ENCODE results near the gene AJM1. TPM values are rescaled to one million over a fixed set of nuclear protein-coding genes. Genes with fewer than 3 reads are reported as not detected.
A peak's percentile ranks its signal among the peaks of the same experiment; 100 is the strongest.

Gene AJM1
- total RNA-seq, 2 experiments from 2014 or later = 2.8 to 3.1 TPM

- Mint-ChIP-seq H3K4me1 (peaks cover 33% of the 10 kb centered on the region), H3K4me3 (no peak overlapping the region), H3K9me3 (no peaks in the 10 kb centered on the region), H3K27ac (no peak overlapping the region), H3K36me3 (peaks cover 8% of the 10 kb centered on the region), H3K27me3 (peaks cover 10% of the 10 kb centered on the region)
- DNase-seq = no peak
These were observed 37.6 kb upstream of the AJM1 start for GRCh38 chr9:136804509-136805206.

- Mint-ChIP-seq H3K27ac (no peak overlapping the region), H3K9me3 (no peaks in the 10 kb centered on the region), H3K4me3 (no peak overlapping the region), H3K4me1 (peaks cover 37% of the 10 kb centered on the region), H3K36me3 (peaks cover 13% of the 10 kb centered on the region), H3K27me3 (peaks cover 10% of the 10 kb centered on the region)
- no peak for DNase-seq
These were observed 37.0 kb upstream of the AJM1 start for GRCh38 chr9:136805207-136805740.

- H3K9me3 Mint-ChIP-seq = no peaks in the 10 kb centered on the region
- peak overlapping the region; percentile 83 for H3K4me3 Mint-ChIP-seq
- peaks cover 10% of the 10 kb centered on the region for H3K27me3 Mint-ChIP-seq
- H3K4me1 Mint-ChIP-seq = peaks cover 33% of the 10 kb centered on the region
- DNase-seq = no peak
- H3K27ac Mint-ChIP-seq = no peak overlapping the region
- peaks cover 17% of the 10 kb centered on the region for H3K36me3 Mint-ChIP-seq
These were observed 36.2 kb upstream of the AJM1 start for GRCh38 chr9:136806067-136806466.

GRCh38 chr9:136806631-136807201 is 35.6 kb upstream of the AJM1 start:
- Mint-ChIP-seq H3K9me3 (no peaks in the 10 kb centered on the region), H3K4me1 (peaks cover 33% of the 10 kb centered on the region), H3K27ac (peak overlapping the region; percentile 88), H3K36me3 (peaks cover 17% of the 10 kb centered on the region), H3K27me3 (peaks cover 4% of the 10 kb centered on the region), H3K4me3 (peak overlapping the region; percentile 83)
- DNase-seq = no peak

GRCh38 chr9:136807281-136808074 is 34.8 kb upstream of the AJM1 start, which contains the start of gene RABL6:
RABL6 (plus strand) TSS chr9:136807948; CDS start chr9:136808197, 249 bp downstream.
- DNase-seq = peak; percentile 90
- peak within 1 kb of the TSS; percentile 83 for H3K4me3 Mint-ChIP-seq
- no peaks in the 10 kb centered on the region for H3K27me3 Mint-ChIP-seq
- peaks cover 19% of the 10 kb centered on the region for H3K36me3 Mint-ChIP-seq
- peak within 1 kb of the TSS; percentile 88 for H3K27ac Mint-ChIP-seq
- H3K9me3 Mint-ChIP-seq = no peaks in the 10 kb centered on the region
- peaks cover 35% of the 10 kb centered on the region for H3K4me1 Mint-ChIP-seq

GRCh38 chr9:136808075-136808805 is 34.0 kb upstream of the AJM1 start:
- Mint-ChIP-seq H3K4me1 (peaks cover 40% of the 10 kb centered on the region), H3K4me3 (peak overlapping the region; percentile 79), H3K27ac (peak overlapping the region; percentile 75), H3K36me3 (peaks cover 26% of the 10 kb centered on the region), H3K27me3 (no peaks in the 10 kb centered on the region), H3K9me3 (no peaks in the 10 kb centered on the region)
- peak; percentile 52 for DNase-seq

GRCh38 chr9:136808806-136809158 is 33.5 kb upstream of the AJM1 start:
- no peak for DNase-seq
- Mint-ChIP-seq H3K27me3 (no peaks in the 10 kb centered on the region), H3K4me1 (peaks cover 40% of the 10 kb centered on the region), H3K36me3 (peaks cover 31% of the 10 kb centered on the region), H3K27ac (peak overlapping the region; percentile 75), H3K9me3 (no peaks in the 10 kb centered on the region), H3K4me3 (peak overlapping the region; percentile 79)

- Mint-ChIP-seq H3K27ac (no peak overlapping the region), H3K36me3 (peaks cover 35% of the 10 kb centered on the region), H3K4me3 (no peak overlapping the region), H3K27me3 (no peaks in the 10 kb centered on the region), H3K9me3 (no peaks in the 10 kb centered on the region), H3K4me1 (peaks cover 19% of the 10 kb centered on the region)
- DNase-seq = no peak
These were observed 27.4 kb upstream of the AJM1 start for GRCh38 chr9:136814725-136815421.

- DNase-seq = no peak
- Mint-ChIP-seq H3K4me1 (peaks cover 16% of the 10 kb centered on the region), H3K36me3 (peaks cover 31% of the 10 kb centered on the region), H3K27me3 (no peaks in the 10 kb centered on the region), H3K9me3 (no peaks in the 10 kb centered on the region), H3K27ac (no peak overlapping the region), H3K4me3 (no peak overlapping the region)
These were observed 26.9 kb upstream of the AJM1 start for GRCh38 chr9:136815422-136815782.

- Mint-ChIP-seq H3K4me1 (peaks cover 6% of the 10 kb centered on the region), H3K9me3 (no peaks in the 10 kb centered on the region), H3K36me3 (peaks cover 10% of the 10 kb centered on the region), H3K27me3 (no peaks in the 10 kb centered on the region), H3K4me3 (peak overlapping the region; percentile 3), H3K27ac (no peak overlapping the region)
- DNase-seq = no peak
These were observed 21.1 kb upstream of the AJM1 start for GRCh38 chr9:136820971-136821825.

GRCh38 chr9:136821826-136822544 is 20.3 kb upstream of the AJM1 start:
- Mint-ChIP-seq H3K27ac (no peak overlapping the region), H3K4me1 (peaks cover 6% of the 10 kb centered on the region), H3K9me3 (no peaks in the 10 kb centered on the region), H3K36me3 (peaks cover 6% of the 10 kb centered on the region), H3K4me3 (no peak overlapping the region), H3K27me3 (no peaks in the 10 kb centered on the region)
- DNase-seq = no peak

GRCh38 chr9:136823136-136824046 is 18.9 kb upstream of the AJM1 start:
- Mint-ChIP-seq H3K4me3 (no peak overlapping the region), H3K9me3 (no peaks in the 10 kb centered on the region), H3K27me3 (no peaks in the 10 kb centered on the region), H3K27ac (no peak overlapping the region), H3K4me1 (peaks cover 6% of the 10 kb centered on the region), H3K36me3 (peaks cover 3% of the 10 kb centered on the region)
- DNase-seq = no peak

All from activated naive CD8-positive, alpha-beta T cell treated with anti-CD3 and anti-CD28 coated beads for 36 hours (primary cell).